ENCODE measurements around the gene ASB2.

DNA sequence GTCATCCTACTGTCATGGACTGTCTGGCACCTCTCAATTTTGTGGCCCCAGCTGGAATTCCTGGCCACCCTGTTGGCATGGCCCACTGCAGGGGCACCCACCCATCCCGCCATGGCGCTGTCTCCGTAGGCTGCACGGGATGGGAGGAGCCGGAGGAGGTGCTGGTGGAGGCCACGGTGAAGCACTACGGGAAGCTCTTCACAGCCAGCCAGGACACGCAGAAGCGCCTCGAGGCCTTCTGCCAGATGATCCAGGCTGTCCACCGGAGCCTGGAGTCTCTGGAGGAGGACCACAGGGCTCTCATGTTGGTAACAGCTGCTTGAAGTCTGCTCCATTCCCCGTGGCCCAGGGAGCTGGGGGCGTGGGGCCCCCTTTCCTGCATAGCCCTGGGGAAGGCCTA lies 24.6 kb upstream of the ASB2 start:
- TF ChIP-seq, protein P1, sequence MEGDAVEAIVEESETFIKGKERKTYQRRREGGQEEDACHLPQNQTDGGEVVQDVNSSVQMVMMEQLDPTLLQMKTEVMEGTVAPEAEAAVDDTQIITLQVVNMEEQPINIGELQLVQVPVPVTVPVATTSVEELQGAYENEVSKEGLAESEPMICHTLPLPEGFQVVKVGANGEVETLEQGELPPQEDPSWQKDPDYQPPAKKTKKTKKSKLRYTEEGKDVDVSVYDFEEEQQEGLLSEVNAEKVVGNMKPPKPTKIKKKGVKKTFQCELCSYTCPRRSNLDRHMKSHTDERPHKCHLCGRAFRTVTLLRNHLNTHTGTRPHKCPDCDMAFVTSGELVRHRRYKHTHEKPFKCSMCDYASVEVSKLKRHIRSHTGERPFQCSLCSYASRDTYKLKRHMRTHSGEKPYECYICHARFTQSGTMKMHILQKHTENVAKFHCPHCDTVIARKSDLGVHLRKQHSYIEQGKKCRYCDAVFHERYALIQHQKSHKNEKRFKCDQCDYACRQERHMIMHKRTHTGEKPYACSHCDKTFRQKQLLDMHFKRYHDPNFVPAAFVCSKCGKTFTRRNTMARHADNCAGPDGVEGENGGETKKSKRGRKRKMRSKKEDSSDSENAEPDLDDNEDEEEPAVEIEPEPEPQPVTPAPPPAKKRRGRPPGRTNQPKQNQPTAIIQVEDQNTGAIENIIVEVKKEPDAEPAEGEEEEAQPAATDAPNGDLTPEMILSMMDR (IDR thresholded peaks at IDR 0.05; ENCODE audit: borderline replicate concordance, extremely low read depth, low read length, poor library complexity, severe bottlenecking) = no peak
- no peak for TF ChIP-seq EZH2 (IDR thresholded peaks at IDR 0.05; ENCODE audit: borderline replicate concordance, low read depth, low read length, severe bottlenecking)

All from DND-41 (cell line).